ENCODE results near the gene UPK3A. TPM values are rescaled to one million over a fixed set of nuclear protein-coding genes. Genes with fewer than 3 reads are reported as not detected.

The UPK3A gene
- total and polyA plus RNA-seq, 2 experiments from 2014 or later = 0.47 TPM; not detected in 1

GRCh38 chr22:45309422-45310227 is 24.9 kb downstream of the UPK3A start, which contains the start of gene FAM118A:
TSS of gene FAM118A (plus strand) at chr22:45309934. CDS start at chr22:45322380, 12,446 bp downstream.
- Histone ChIP-seq H3K4me2 (peak within 1 kb of the TSS; percentile 97), H3K4me1 (ENCODE audit: insufficient read depth) (peaks cover 20% of the 10 kb centered on the region), H3K27ac (ENCODE audit: low read depth) (peak within 1 kb of the TSS; percentile 92), H2AFZ (peak within 1 kb of the TSS; percentile 98), H4K20me1 (replicated peaks; ENCODE audit: insufficient read depth) (peaks cover 12% of the 10 kb centered on the region), H3K4me3 (peak within 1 kb of the TSS; percentile 95), H3K36me3 (ENCODE audit: insufficient read depth) (no peaks in the 10 kb centered on the region), H3K79me2 (replicated peaks; ENCODE audit: insufficient read depth) (peaks cover 41% of the 10 kb centered on the region), H3F3A (replicated peaks; ENCODE audit: low read depth) (peaks cover 14% of the 10 kb centered on the region), H3K27me3 (ENCODE audit: insufficient read depth) (no peaks in the 10 kb centered on the region; the same call in 1 of the 2 replicates), H3K9me2 (ENCODE audit: insufficient read depth) (0 out of 2 replicates have a peak, but pooled peaks cover 3% of the 10 kb centered on the region)
- ATAC-seq = peak; percentile 88
- no peaks in the 10 kb centered on the region for H3K9me3 Mint-ChIP-seq
- peaks cover 6% of the 10 kb centered on the region; the same call in 2 of the 3 replicates for H3K36me3 Mint-ChIP-seq (ENCODE audit: low read depth)
- DNase-seq (ENCODE audit: low spot score) = peak; percentile 95
- peak within 1 kb of the TSS; percentile 93 for H3K27ac Mint-ChIP-seq
- peak within 1 kb of the TSS; percentile 84 for H3K4me3 Mint-ChIP-seq
- peaks cover 23% of the 10 kb centered on the region for H3K27me3 Mint-ChIP-seq (ENCODE audit: insufficient read depth, low read depth, poor library complexity)
- H3K4me1 Mint-ChIP-seq = peaks cover 30% of the 10 kb centered on the region
- TF ChIP-seq, protein P1, sequence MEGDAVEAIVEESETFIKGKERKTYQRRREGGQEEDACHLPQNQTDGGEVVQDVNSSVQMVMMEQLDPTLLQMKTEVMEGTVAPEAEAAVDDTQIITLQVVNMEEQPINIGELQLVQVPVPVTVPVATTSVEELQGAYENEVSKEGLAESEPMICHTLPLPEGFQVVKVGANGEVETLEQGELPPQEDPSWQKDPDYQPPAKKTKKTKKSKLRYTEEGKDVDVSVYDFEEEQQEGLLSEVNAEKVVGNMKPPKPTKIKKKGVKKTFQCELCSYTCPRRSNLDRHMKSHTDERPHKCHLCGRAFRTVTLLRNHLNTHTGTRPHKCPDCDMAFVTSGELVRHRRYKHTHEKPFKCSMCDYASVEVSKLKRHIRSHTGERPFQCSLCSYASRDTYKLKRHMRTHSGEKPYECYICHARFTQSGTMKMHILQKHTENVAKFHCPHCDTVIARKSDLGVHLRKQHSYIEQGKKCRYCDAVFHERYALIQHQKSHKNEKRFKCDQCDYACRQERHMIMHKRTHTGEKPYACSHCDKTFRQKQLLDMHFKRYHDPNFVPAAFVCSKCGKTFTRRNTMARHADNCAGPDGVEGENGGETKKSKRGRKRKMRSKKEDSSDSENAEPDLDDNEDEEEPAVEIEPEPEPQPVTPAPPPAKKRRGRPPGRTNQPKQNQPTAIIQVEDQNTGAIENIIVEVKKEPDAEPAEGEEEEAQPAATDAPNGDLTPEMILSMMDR (conservative IDR thresholded peaks at IDR 0.05; ENCODE audit: low read depth in 2 of 2) = 0 out of 4 replicates have a peak, but pooled peaks of 1 of the 2 experiments have one; percentile 17
- TF ChIP-seq POLR2AphosphoS5 (IDR thresholded peaks at IDR 0.05; ENCODE audit: low read depth) (peak; percentile 76), EZH2 (IDR thresholded peaks at IDR 0.05; ENCODE audit: low read depth, unreplicated experiment) (no peak), CREB1 (CRISPR knock-in tag; IDR thresholded peaks at IDR 0.05; ENCODE audit: low read depth) (peak; percentile 71), EZH2phosphoT487 (IDR thresholded peaks at IDR 0.05; ENCODE audit: unreplicated experiment) (no peak), STAT1 (IDR thresholded peaks at IDR 0.05; ENCODE audit: unreplicated experiment) (peak; percentile 63), ETS1 (IDR thresholded peaks at IDR 0.05) (peak; percentile 44; the same call in 1 of the 2 replicates)

DNA sequence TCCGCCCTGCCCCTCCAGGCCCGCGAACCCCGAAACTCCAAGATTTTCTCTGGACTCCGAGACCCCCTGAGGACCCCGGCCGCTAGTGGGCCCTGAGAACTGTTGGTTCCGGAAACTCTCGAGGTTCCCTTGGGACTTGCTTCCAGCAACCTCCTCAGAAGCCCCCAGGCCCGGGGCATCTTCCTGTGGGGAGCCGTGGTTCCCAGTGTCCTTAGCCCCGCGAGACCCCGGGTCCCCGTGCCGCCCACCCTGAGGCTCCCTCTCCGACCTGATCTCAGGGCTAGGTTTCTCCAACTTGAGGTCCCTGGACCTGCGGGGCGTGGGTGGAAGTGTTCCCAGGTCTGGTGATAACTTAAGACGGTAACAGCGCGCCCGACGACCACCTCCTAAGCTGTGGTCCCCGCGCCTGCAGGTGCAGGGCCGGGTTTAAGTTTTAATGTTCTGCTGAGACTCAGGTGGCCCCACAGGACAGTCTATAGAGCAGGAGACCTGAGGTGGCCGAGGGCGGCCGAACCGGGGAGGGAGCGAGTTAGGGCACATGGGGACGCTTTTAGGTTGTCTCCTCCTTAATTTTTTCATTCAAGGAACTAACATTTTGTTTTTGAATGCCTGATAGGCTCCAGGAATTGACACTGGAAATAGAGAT is 25.7 kb downstream of the UPK3A start:
- peaks cover 30% of the 10 kb centered on the region for H3K4me1 Mint-ChIP-seq
- Histone ChIP-seq H2AFZ (peak overlapping the region; percentile 90), H3K4me3 (peak overlapping the region; percentile 95), H3K4me1 (ENCODE audit: insufficient read depth) (peaks cover 20% of the 10 kb centered on the region), H3K27me3 (ENCODE audit: insufficient read depth) (no peaks in the 10 kb centered on the region; the same call in 1 of the 2 replicates), H3K36me3 (ENCODE audit: insufficient read depth) (no peaks in the 10 kb centered on the region), H3K4me2 (peak overlapping the region; percentile 97), H3K79me2 (replicated peaks; ENCODE audit: insufficient read depth) (peaks cover 49% of the 10 kb centered on the region), H3F3A (replicated peaks; ENCODE audit: low read depth) (peaks cover 14% of the 10 kb centered on the region), H3K9me2 (ENCODE audit: insufficient read depth) (0 out of 2 replicates have a peak, but pooled peaks cover 3% of the 10 kb centered on the region), H3K27ac (ENCODE audit: low read depth) (peak overlapping the region; percentile 72; the same call in 1 of the 2 replicates), H4K20me1 (replicated peaks; ENCODE audit: insufficient read depth) (peaks cover 12% of the 10 kb centered on the region)
- H3K27ac Mint-ChIP-seq = no peak overlapping the region
- ATAC-seq (peak; percentile 1; the same call in 1 of the 3 replicates), DNase-seq (ENCODE audit: low spot score) (no peak)
- TF ChIP-seq JUNB (IDR thresholded peaks at IDR 0.05; ENCODE audit: unreplicated experiment) (no peak), NANOG (IDR thresholded peaks at IDR 0.05; ENCODE audit: borderline replicate concordance) (no peak), ZNF462 (CRISPR knock-in tag; IDR thresholded peaks at IDR 0.05) (no peak)
- H3K36me3 Mint-ChIP-seq (ENCODE audit: low read depth) = peaks cover 6% of the 10 kb centered on the region; the same call in 2 of the 3 replicates
- H3K9me3 Mint-ChIP-seq = no peaks in the 10 kb centered on the region
- peaks cover 23% of the 10 kb centered on the region for H3K27me3 Mint-ChIP-seq (ENCODE audit: insufficient read depth, low read depth, poor library complexity)
- H3K4me3 Mint-ChIP-seq = peak overlapping the region; percentile 84

Data from GM23338 (cell line).